ENCODE data around the gene TSPAN17.
"Not testable (repeated sequence)": the region's sequence is repeated elsewhere in the genome, so short reads cannot be mapped to it uniquely, and the experiment has no call there.

The TSPAN17 gene

DNA sequence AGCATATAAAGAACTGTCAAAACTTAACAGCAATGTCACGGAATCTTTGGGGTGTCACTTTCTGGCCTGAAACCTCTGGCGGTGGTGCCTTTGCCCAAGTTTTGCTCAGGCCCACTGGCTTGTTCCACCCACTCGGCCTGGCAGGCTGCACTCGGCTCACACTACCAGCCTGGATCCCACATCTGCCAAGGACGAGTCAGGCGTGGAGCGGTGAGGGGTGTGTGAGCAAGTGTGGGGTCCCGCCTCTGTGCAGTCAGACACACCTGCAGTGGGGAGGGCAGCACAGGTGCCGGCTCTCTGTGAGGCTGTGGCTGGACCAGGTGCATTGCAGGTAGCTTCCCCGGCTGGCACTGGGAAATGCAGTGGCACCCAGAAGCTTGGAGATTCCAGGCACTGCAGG is 40.0 kb downstream of the TSPAN17 start:
- DNase-seq = no peak

GRCh38 chr5:176687881-176688280 is 40.6 kb downstream of the TSPAN17 start:
- DNase-seq = no peak

GRCh38 chr5:176690911-176691310 is 43.6 kb downstream of the TSPAN17 start:
- DNase-seq = no peak

DNA sequence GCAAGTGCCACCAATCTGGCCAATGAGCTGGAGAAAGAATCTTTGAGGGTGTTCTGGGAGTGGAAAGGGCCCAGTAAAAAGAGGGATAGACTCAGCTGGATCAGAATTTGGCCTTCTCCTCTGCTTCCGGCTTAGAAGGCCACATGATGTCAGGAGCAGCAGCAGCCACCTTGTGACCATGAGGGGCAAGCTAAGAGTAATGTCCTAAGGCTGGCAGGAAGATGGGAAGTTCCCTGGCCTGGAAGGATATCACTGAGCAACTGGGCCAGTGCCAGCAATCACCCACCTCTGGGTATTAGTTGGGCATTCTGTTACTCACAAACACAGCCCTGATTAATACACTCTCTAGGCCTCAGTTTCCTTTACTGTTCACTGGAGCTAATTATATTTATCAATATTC is 44.2 kb downstream of the TSPAN17 start:
- DNase-seq = no peak

DNA sequence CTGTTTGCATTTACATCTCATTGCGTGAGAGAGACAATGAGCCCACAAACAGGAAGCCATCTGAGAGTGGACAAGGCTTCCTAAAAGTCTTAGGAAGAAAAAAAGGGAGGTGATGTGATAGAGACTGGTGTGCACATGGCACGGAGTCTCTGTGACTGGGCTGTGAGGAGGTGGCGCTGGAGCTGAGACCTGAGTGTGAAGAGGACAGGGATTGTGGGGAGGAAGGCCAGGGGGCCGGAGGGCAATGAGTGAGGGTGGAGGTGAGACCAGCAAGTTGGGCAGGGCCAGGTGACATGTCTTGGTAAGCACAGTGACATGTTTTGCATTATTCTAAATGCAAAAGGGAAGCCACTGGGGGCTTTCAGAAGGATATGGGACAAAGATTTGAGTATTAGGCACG is 45.0 kb downstream of the TSPAN17 start:
- DNase-seq = no peak

DNA sequence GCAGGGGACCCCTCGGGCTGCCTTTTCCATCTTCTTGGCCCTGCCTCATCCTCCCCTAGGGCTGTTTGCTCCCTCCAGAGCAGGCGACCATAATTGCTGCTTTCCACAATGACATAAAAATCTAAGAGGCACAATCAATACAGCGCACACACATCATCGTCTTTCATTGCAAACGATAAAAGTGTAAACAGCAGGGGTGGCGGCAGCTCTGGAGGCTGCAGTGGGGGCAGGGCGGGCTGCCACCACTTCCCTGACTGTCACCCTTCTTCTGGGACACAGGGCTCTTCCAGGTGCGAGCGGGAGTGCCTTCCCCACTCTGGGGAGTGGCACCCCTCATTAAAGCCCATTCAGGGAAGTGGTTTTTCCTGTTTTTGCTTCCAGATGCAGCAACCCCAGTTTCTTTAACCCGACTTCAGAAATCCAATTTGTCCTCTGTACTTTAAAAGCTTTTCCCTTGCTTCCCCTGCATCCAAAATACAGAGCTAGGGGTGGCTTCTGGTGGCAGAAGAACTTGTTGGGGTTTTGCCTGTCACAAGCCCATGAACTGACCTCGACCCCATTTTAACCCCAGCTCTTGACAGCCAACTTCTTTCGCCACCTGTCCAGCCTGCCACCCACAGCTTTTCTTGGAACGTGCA is 45.7 kb downstream of the TSPAN17 start:
- no peak for DNase-seq

GRCh38 chr5:176693477-176693851 is 46.2 kb downstream of the TSPAN17 start:
- DNase-seq = no peak

- no peak for DNase-seq
These were observed 46.9 kb downstream of the TSPAN17 start for GRCh38 chr5:176694146-176694545.

GRCh38 chr5:176694631-176695030 is 47.3 kb downstream of the TSPAN17 start:
- DNase-seq = no peak

DNA sequence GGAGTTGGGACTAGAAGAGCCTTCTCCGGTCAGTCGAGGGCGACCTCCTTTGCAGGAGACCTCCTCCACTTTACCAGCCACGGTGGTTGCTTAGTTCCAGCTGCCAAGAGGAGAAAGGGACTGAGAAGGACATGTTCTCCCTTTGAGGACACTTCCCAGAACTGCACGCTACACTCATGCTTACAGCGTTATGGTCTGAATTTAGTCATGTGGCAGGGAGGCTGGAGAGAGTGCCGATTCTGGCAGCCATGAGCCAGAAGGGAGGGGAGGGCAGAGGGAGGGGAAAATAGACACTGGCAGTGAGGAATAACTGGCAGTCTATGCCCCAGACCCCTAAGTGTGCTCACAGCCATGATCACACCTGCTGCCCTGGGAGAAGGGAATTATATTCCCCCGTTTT is 47.8 kb downstream of the TSPAN17 start:
- no peak for DNase-seq

GRCh38 chr5:176697267-176697933 is 50.1 kb downstream of the TSPAN17 start:
- DNase-seq = no peak

DNA sequence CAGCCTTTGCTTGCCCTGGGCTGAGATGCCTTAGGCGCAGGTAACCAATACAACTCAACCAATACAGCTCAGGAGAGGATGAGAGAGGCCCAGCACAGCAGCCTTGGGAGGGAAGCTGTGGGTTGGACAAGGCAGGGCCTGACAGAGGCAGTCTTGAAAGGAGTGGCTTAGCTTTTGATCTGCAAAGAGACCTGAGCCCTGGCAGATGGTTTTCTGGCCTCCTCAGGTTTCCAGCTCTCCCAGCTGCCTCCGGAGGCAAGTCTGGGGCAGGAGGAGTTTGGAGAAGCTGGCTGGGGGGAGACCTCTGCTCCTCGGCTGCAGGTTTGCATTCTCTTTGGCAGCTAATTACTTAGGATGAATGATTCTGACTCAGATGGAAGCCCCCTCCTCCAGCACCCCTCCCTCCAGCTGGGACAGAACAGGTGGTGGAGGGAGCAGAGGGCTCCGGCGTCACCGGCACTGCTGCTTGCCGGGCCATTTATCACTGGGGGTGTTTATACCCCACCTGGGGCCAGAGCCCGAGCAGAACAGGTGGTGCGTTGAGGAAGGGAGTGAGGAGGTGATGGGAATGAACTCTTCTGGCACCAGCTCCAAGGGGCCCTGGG is 50.8 kb downstream of the TSPAN17 start:
- DNase-seq = peak; percentile 26 to 41

DNA sequence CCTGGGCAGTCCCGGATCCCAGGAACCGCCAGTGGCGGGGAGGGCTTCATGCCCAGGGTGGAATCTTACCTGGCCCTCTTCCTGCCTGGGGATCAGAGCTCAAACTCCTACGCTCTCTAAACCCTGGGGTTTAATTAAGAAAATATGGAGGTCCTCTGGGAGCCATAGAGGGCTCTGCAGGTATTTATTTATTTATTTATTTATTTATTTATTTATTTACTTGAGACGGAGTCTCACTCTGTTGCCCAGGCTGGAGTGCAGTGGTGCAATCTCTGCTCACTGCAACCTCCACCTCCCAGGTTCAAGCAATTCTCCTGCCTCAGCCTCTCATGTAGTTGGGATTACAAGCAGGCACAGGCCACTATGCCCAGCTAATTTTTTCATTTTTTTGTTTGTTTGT is 52.2 kb downstream of the TSPAN17 start:
- not testable (repeated sequence) for DNase-seq

DNA sequence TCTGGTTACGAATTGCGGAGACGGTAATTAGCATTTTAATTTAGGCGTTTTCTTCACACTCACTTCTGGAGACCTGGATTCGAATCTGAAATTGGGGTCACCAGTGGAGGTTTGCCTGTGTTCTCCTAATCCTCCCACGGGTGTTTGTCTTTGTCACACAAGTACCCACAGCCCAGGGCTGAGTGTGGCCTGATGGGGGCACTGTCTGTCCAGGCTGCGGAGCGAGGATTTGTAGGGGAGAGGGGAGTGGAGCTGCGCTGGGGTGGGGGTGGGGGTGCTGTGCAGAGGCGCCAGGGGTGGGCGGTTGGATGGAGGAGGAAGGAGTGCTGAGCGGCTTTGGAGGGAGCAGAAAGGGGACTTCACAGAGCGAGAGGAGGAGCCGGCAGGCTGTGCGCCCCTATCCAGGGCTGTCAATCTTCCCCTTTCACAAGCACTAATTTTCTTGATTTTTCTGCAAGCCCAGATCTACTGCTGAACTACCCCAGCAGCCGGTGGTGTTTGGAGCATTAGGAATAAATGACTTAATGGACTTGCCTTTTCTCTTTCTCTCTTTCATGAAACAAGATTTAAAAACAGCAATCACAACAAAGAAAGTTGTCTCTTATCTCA is 53.1 kb downstream of the TSPAN17 start:
- peak; percentile 11 to 19 for DNase-seq

DNA sequence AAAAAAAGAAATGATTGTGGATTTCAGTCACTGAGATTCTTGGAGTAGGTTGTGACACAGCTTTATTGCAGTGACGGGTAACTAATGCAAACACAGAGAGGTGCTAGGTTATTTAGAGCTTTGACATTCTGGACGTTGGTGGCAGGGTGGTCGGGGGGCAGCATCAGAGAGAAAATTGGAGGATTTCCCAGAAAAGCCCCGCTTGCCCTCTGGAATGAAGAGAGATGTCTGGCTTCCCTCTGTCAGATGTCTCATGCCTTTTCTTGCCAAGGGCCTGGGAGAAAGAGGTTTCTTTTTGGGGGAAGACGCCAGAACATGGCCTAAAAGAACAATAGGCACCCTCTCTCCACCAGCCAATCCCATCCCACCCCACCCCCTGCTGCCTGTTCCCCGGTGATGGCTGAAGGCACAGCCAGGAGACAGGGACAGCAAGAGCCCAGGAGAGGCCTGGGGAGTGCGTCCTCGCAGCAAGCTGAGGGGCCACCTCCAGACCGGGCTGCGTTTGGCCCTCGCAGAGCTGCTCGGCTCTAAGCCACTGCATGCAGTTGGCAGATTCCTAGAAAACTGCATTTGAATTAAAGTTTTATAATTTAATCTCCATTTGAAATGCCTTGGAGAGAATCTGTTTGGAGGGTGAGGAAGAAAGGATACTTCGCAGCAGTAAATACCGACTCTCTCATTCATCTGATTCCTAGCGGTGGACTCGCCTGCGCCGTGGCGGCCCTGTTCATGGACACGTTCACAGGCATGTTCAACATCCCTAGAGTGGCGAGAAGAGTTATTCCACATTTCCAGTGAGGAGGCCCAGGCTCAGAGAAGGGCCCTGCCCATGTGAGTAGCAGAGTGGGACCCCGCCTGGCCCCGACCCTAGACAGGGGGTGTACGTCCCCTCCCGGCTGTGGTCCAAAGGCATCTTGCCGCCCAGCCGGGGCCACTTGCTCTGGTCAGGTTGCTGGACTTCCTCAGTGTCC is 55.7 kb downstream of the TSPAN17 start:
- no peak for DNase-seq

- no peak for DNase-seq
These were observed 56.6 kb downstream of the TSPAN17 start for GRCh38 chr5:176703857-176704256.

GRCh38 chr5:176704355-176704754 is 57.1 kb downstream of the TSPAN17 start:
- no peak for DNase-seq

DNA sequence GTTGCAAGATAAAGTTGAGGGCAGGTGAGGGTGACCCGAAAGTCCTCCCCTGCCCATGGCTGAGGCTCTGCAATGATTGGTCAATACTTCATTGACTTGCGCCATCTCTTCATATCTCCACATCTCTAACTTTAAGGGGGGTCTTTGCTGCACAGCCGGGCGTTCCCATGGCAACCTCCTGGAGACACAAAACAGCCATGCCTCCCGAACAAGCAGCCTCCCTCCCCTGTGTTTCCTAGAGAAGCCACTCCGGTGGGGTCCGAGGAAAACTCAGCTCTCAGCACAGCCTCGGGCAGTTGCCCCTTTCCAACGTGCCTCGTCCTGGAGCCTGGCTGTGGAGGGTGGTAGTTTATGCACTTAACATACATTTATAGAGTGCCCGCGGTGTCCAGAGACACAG is 57.5 kb downstream of the TSPAN17 start:
- DNase-seq = no peak

Data from SHP77 (cell line).